H1 (cell line): Measurements from ENCODE around the gene ASCC2. TPM values are rescaled to one million over a fixed set of nuclear protein-coding genes. Genes with fewer than 3 reads are reported as not detected.
A peak's percentile ranks its signal among the peaks of the same experiment; 100 is the strongest.

Experiments used
- ATF2 ChIP-seq: IDR thresholded peaks from 2 replicates; pipeline ENCODE4 v1.6.1; 2012; ENCODE audit warnings: low read length, inconsistent platforms
- BCL11A ChIP-seq, 2 experiments: IDR thresholded peaks; one replicate each; pipeline ENCODE4 v1.6.1; 2011; ENCODE audit warnings: low read depth in 2 of 2, low read length in 2 of 2, mild to moderate bottlenecking in 2 of 2
- CBX5 ChIP-seq: fragments of 300-800, 300-1000 bp; sonication (generic); IDR thresholded peaks from 2 replicates; pipeline ENCODE4 v1.7.1; 2016; ENCODE audit warnings: antibody characterized with exemption, low read length, low read depth
- CREB1 ChIP-seq: IDR thresholded peaks from 2 replicates; pipeline ENCODE4 v1.6.1; 2012; ENCODE audit warnings: inconsistent platforms
- EP300 ChIP-seq, 2 experiments: IDR thresholded peaks; 1 replicate in 1 of 2; 2 replicates in 1 of 2; pipeline ENCODE4 v1.6.1; 2011 to 2012; ENCODE audit warnings: low read depth in 2 of 2, low read length in 2 of 2, mild to moderate bottlenecking in 2 of 2, borderline replicate concordance in 1 of 2, inconsistent platforms in 1 of 2, moderate library complexity in 1 of 2
- EZH2 ChIP-seq: fragments of 200-600 bp; sonication (generic); IDR thresholded peaks from 2 replicates; pipeline ENCODE4 v1.7.1; 2012; ENCODE audit warnings: low read depth, mild to moderate bottlenecking, moderate library complexity, low read length, inconsistent platforms; ENCODE audit not compliant: severe bottlenecking
- GTF2F1 ChIP-seq: IDR thresholded peaks from 2 replicates; pipeline ENCODE4 v1.6.1; 2012; ENCODE audit warnings: low read depth, low read length, improper control_type of control experiment, borderline replicate concordance
- JUN ChIP-seq: IDR thresholded peaks from 2 replicates; pipeline ENCODE4 v1.6.1; 2011; ENCODE audit warnings: low read depth, mild to moderate bottlenecking, improper control_type of control experiment, low read length
- KDM4A ChIP-seq: IDR thresholded peaks from one replicate; pipeline ENCODE4 v1.7.1; 2012; ENCODE audit warnings: low read depth, mild to moderate bottlenecking, moderate library complexity, low read length, inconsistent platforms; ENCODE audit not compliant: severe bottlenecking
- KDM5A ChIP-seq: fragments of 200-600 bp; IDR thresholded peaks from 2 replicates; pipeline ENCODE4 v1.7.1; 2012; ENCODE audit warnings: mild to moderate bottlenecking, low read length, inconsistent platforms, mixed read lengths
- MAFK ChIP-seq: IDR thresholded peaks from 2 replicates; pipeline ENCODE4 v1.6.1; 2012; ENCODE audit warnings: low read depth, mild to moderate bottlenecking, improper control_type of control experiment, low read length
- POU5F1 ChIP-seq: IDR thresholded peaks from 2 replicates; pipeline ENCODE4 v1.6.1; 2011; ENCODE audit warnings: low read depth, mild to moderate bottlenecking, low read length, moderate library complexity
- RAD21 ChIP-seq, 2 experiments: IDR thresholded peaks in 1 of 2; conservative IDR thresholded peaks in 1 of 2; 2 replicates each; pipeline ENCODE4 v1.6.1; 2011; ENCODE audit warnings: low read depth in 2 of 2, low read length in 2 of 2, improper control_type of control experiment in 1 of 2, inconsistent platforms in 1 of 2, mild to moderate bottlenecking in 1 of 2, moderate library complexity in 1 of 2
- RFX5 ChIP-seq: IDR thresholded peaks from 2 replicates; pipeline ENCODE4 v1.6.1; 2011; ENCODE audit warnings: low read depth, low read length, improper control_type of control experiment, borderline replicate concordance
- SAP30 ChIP-seq: fragments of 300-600 bp; sonication (generic); IDR thresholded peaks from 2 replicates; pipeline ENCODE4 v1.7.1; 2012; ENCODE audit warnings: low read length, moderate library complexity, mild to moderate bottlenecking, inconsistent platforms; ENCODE audit not compliant: insufficient read depth, insufficient replicate concordance
- SUZ12 ChIP-seq: fragments of 200-600 bp; sonication (generic); IDR thresholded peaks from 2 replicates; pipeline ENCODE4 v1.6.1; 2012; ENCODE audit warnings: mild to moderate bottlenecking, inconsistent platforms, low read length, moderate library complexity, mixed read lengths
- TCF12 ChIP-seq: IDR thresholded peaks from 2 replicates; pipeline ENCODE4 v1.6.1; 2011; ENCODE audit warnings: low read depth, mild to moderate bottlenecking, low read length
- polyA plus RNA-seq, 7 experiments: library from polyadenylated mRNA; depleted of rRNA in 3 of 7; stranded (reverse) in 5 of 7; unstranded in 2 of 7; fragments of >200 nt in 5 of 7; fragments of 200-250 nt in 2 of 7; gene quantifications; 1 replicate in 5 of 7; 2 replicates in 1 of 7; 4 replicates in 1 of 7; pipeline versions ENCODE4 v1.2.1 to v1.2.3, GENCODE V29; 2011 to 2013; ENCODE audit warnings: missing spikeins in 2 of 7, mixed read lengths in 2 of 7
- total RNA-seq: library from RNA; stranded (reverse); fragmentation: NEBNext Ultra II Directional; extraction: Animal tissue kit (Norgen Biotek cat#: 25700); gene quantifications from 2 replicates; pipeline ENCODE4 v1.2.1, GENCODE V29; 2021
- TF ChIP-seq, protein P1 (sequence below), 3 experiments: IDR thresholded peaks; 1 replicate in 2 of 3; 2 replicates in 1 of 3; pipeline versions ENCODE4 v1.5.1 to v1.6.1; 2011; ENCODE audit warnings: low read length in 3 of 3, mild to moderate bottlenecking in 3 of 3, inconsistent platforms in 2 of 3, low read depth in 1 of 3, moderate library complexity in 1 of 3; ENCODE audit not compliant: insufficient read depth in 1 of 3; ENCODE audit errors: control extremely low read depth in 1 of 3

The ASCC2 gene
- total and polyA plus RNA-seq, 2 of the 8 experiments (the other 6 are each of a cell fraction or from before 2014, with no cell fraction given): 35.0 to 35.8 TPM

GRCh38 chr22:29837741-29838598 is at the start of gene ASCC2 (continued):
- no peak for TF ChIP-seq ATF2
- no peak for TF ChIP-seq GTF2F1
- TF ChIP-seq TCF12: no peak
- no peak for TF ChIP-seq SAP30
- TF ChIP-seq CREB1: no peak
- no peak for TF ChIP-seq CBX5
- TF ChIP-seq RAD21 (IDR thresholded peaks at IDR 0.05 in 1 of 2, conservative IDR thresholded peaks at IDR 0.05 in 1 of 2; ENCODE audit: low read depth in 2 of 2, low read length in 2 of 2): peak; percentile 3 to 7; a peak in 1 of 4 replicates
- no peak for TF ChIP-seq KDM5A
- no peak for TF ChIP-seq POU5F1
- TF ChIP-seq, protein P1, sequence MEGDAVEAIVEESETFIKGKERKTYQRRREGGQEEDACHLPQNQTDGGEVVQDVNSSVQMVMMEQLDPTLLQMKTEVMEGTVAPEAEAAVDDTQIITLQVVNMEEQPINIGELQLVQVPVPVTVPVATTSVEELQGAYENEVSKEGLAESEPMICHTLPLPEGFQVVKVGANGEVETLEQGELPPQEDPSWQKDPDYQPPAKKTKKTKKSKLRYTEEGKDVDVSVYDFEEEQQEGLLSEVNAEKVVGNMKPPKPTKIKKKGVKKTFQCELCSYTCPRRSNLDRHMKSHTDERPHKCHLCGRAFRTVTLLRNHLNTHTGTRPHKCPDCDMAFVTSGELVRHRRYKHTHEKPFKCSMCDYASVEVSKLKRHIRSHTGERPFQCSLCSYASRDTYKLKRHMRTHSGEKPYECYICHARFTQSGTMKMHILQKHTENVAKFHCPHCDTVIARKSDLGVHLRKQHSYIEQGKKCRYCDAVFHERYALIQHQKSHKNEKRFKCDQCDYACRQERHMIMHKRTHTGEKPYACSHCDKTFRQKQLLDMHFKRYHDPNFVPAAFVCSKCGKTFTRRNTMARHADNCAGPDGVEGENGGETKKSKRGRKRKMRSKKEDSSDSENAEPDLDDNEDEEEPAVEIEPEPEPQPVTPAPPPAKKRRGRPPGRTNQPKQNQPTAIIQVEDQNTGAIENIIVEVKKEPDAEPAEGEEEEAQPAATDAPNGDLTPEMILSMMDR (IDR thresholded peaks at IDR 0.05; ENCODE audit: control extremely low read depth in 1 of 3, insufficient read depth in 1 of 3, low read depth in 1 of 3, low read length in 3 of 3): no peak
- no peak for TF ChIP-seq SUZ12
- TF ChIP-seq EZH2: no peak
- peak; percentile 50 for TF ChIP-seq KDM4A
- no peak for TF ChIP-seq MAFK
- no peak for TF ChIP-seq JUN
- TF ChIP-seq EP300 (IDR thresholded peaks at IDR 0.05; ENCODE audit: borderline replicate concordance in 1 of 2, low read depth in 2 of 2, low read length in 2 of 2): peak in 1 of 2 experiments; percentile 74; a peak in 1 of 3 replicates
- TF ChIP-seq BCL11A (IDR thresholded peaks at IDR 0.05; ENCODE audit: low read depth in 2 of 2, low read length in 2 of 2): no peak
- TF ChIP-seq RFX5: no peak
